GM18861 (cell line): Measurements from ENCODE around the gene KLRG1.

Experiments used
- ATAC-seq: cut with Tn5 transposase; IDR thresholded peaks from one replicate; pipeline ENCODE4 v1.9.1; 2021; ENCODE audit not compliant: unreplicated experiment

Gene KLRG1

GRCh38 chr12:8985213-8985754 is 4.1 kb upstream of the KLRG1 start:
- no peak for ATAC-seq

- no peak for ATAC-seq
Measured at GRCh38 chr12:8987163-8987562, 2.2 kb upstream of the KLRG1 start.

GRCh38 chr12:8987685-8988084 is 1.7 kb upstream of the KLRG1 start:
- ATAC-seq, result no peak

- ATAC-seq, result no peak
Measured at GRCh38 chr12:8991371-8992345, 2.3 kb downstream of the KLRG1 start.

GRCh38 chr12:8993827-8994226 is 4.5 kb downstream of the KLRG1 start:
- ATAC-seq, result no peak

- no peak for ATAC-seq
Measured at GRCh38 chr12:8995021-8995775, 5.9 kb downstream of the KLRG1 start.

GRCh38 chr12:8996682-8997405 is 7.5 kb downstream of the KLRG1 start:
- peak; percentile 95 for ATAC-seq

- no peak for ATAC-seq
Measured at GRCh38 chr12:9001233-9001632, 11.9 kb downstream of the KLRG1 start.

- ATAC-seq, result no peak
Measured at GRCh38 chr12:9002335-9002734, 13.0 kb downstream of the KLRG1 start.

GRCh38 chr12:9022592-9022991 is 33.2 kb downstream of the KLRG1 start:
- ATAC-seq, result no peak

GRCh38 chr12:9024512-9024911 is 35.2 kb downstream of the KLRG1 start:
- ATAC-seq, result no peak

GRCh38 chr12:9027161-9028059 is 38.1 kb downstream of the KLRG1 start:
- ATAC-seq, result no peak

GRCh38 chr12:9030776-9031175 is 41.4 kb downstream of the KLRG1 start:
- ATAC-seq, result no peak

GRCh38 chr12:9032202-9032964 is 43.0 kb downstream of the KLRG1 start:
- ATAC-seq, result no peak

- no peak for ATAC-seq
Measured at GRCh38 chr12:9033265-9033887, 44.0 kb downstream of the KLRG1 start.

- no peak for ATAC-seq
Measured at GRCh38 chr12:9034095-9034494, 44.7 kb downstream of the KLRG1 start.

- no peak for ATAC-seq
Measured at GRCh38 chr12:9036227-9036626, 46.9 kb downstream of the KLRG1 start.

GRCh38 chr12:9037431-9037830 is 48.1 kb downstream of the KLRG1 start:
- ATAC-seq, result no peak
